HG03095 (cell line): ENCODE results near the gene NOP9.
"Not testable (repeated sequence)": the region's sequence is repeated elsewhere in the genome, so short reads cannot be mapped to it uniquely, and the experiment has no call there.

Experiments used
- ATAC-seq: cut with Tn5 transposase; IDR thresholded peaks from one replicate; pipeline ENCODE4 v1.9.1; 2021; ENCODE audit warnings: moderate library complexity; ENCODE audit not compliant: unreplicated experiment

The NOP9 gene

GRCh38 chr14:24327303-24327702 is 27.7 kb downstream of the NOP9 start:
- no peak for ATAC-seq

DNA sequence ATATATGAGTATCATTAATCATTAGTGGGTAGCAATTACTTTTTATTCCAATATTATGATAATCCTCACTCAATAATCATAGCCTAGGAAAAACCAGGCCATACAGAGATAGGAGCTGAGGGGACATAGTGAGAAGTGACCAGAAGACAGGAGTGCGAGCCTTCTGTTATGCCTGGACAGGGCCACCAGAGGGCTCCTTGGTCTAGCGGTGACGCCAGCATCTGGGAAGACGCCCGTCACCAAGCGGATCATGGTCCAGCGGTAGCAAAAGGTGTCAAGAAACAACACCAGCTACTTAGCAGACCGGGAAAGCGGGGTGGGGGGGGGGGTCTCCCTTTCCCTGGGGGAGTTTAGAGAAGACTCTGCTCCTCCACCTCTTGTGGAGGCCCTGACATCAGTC is 28.3 kb downstream of the NOP9 start:
- ATAC-seq = not testable (repeated sequence)

DNA sequence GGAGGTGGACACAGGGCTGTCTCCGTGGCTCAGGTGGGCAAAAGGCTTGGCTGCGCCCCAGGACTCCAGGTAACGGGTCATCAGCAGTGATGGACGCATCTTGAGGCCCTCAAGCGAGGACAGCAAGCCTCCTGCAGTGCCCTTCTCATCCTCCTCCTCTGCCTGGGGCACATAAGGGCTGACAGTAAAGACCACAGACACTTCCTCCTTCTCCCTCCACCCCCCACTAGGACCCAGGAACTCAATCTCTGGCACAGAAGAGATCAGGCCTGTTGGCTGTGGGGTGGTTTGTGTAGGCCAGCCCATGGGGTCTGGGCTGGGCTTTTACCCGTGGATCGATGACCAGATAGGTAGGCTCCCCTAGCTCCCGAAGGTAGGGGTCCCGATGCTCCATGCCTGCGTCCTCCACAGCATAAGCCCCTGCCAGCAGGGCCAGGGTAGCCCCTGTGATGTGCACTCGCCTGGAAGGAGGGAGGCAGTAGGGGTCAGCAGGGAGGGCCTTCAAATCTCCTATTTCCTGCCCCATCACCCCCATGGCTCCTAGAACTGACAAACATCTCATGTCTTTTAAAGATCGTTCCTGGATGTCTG is 29.5 kb downstream of the NOP9 start:
- ATAC-seq = no peak

DNA sequence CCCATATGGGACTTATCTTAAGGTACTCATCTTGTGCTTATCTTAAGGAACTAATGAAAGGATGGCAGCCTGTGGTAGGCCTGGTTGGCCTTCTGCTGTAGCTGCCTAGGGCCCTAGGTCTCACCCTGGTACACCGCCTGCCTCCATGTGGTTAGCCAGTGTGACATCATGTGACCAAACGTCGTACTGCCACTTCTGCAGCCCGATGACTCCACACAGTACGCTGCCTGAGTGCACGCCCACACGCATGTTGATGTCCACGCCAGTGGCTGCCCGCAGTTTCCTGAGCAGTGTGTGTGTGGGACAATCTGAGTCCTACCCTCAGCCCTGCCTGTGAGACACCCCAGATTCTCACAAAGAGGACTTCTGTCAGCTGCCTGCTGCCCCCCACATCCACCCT is 30.1 kb downstream of the NOP9 start:
- no peak for ATAC-seq

DNA sequence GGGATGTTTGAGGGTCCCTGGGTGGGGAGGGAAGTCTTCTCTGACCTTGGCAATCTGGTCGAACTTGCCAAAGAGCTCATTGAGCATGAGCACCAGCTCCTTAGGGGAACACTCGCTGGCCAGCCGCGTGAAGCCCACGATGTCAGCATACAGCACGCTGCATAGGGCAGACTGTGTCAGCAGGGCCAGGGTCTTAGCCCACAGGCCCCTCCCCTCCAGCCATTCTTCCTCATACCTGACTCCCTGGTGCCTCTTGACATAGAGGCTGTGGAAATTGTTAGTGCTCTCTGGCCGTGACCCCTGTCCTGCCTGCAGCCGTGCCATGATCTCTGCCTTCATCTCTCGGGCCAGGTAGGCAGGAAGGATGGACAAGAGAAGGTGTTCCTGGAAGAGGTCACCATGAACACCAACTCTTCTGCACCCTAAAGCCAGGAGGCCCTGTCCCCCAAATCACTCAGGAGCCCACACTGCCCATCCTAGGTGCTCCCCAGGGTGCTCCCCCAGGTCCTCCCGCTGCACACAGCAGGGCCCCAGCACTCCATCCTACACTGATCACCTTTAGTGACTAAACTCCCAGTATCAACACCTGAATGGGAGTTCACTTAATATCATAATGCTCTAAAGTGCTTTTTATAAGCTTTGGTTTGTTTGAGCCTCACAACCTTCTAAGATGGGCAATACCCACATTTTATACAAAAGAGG is 31.5 kb downstream of the NOP9 start:
- no peak for ATAC-seq

- ATAC-seq = no peak
Observed at GRCh38 chr14:24331731-24332267, 32.1 kb downstream of the NOP9 start.

- peak; percentile 77 for ATAC-seq
Observed at GRCh38 chr14:24332268-24332993, 32.8 kb downstream of the NOP9 start.

DNA sequence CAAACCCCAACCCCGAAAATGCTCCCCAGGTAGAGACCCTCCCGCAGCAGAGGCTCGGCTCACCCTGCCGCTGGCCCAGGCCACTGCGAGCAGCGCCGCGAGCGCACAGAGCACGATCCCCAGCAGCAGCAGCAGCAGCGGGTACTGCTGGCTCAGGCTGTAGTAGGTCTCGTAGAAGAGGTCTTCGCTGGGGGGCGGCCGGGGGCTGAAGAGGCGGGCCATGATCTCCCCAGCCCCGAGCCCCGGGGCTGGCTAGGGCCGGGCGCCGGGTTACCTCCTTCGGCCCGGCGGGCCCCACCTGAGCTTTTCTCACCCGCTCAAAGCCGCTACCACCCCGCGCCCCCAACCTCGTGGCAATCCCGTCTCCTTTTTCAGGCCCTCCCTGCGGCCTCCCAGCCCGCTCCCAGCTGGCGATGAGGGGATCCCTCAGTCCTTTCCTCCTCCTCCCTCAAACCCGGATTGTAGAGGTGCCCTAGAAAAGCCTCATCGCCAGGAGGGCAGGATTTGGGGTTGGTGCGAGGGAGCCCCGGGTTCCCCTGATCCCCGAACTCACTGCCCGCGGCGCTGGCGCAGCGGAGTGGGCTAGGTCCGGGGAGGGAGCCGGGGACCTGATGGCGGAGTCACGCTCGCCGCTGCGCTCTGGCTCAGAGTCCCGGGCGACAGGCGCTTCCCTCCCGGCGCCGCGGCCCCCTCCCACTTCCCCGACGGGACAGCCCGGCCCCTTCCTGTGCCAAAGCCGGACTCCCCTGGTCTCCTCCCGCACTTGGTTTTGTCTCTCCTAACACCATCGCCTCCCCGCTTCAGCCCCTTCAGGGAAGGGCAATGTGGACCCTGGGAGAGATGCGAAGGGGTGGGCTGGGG is 35.0 kb downstream of the NOP9 start, which contains the start of gene ADCY4:
Gene ADCY4 (minus strand): TSS at position 641 of the 861 bp plus-strand sequence. CDS start 419 bp downstream, at position 222.
- no peak for ATAC-seq

GRCh38 chr14:24335461-24336171 is 36.0 kb downstream of the NOP9 start:
- no peak for ATAC-seq

GRCh38 chr14:24337144-24337823 is 37.6 kb downstream of the NOP9 start:
- ATAC-seq = no peak

- ATAC-seq = no peak
Observed at GRCh38 chr14:24337824-24338175, 38.1 kb downstream of the NOP9 start.

GRCh38 chr14:24338843-24339242 is 39.2 kb downstream of the NOP9 start:
- ATAC-seq = no peak

- ATAC-seq = peak; percentile 82
Observed at GRCh38 chr14:24339284-24340151, 39.9 kb downstream of the NOP9 start, which contains the start of gene RIPK3. Gene RIPK3, minus strand, starts transcription at chr14:24339991. Its CDS starts 165 bp downstream, at chr14:24339826.

- no peak for ATAC-seq
Observed at GRCh38 chr14:24340606-24341005, 41.0 kb downstream of the NOP9 start.

DNA sequence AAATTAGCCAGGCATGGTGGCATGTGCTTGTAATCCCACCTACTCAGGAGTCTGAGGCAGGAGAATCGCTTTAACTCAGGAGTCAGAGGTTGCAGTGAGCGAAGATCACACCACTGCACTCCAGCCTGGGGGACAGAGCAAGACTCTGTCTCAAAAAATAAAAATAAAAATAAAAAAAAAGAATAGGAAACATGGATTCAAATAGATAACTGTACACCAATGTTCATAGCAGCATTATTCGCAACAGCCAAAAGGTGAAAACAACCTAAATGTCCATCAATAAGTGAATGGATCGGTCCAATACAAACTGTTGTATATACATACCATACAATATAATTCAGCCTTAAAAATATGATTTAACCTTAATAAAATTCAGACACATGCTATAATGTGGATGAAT is 43.2 kb downstream of the NOP9 start:
- ATAC-seq = no peak

DNA sequence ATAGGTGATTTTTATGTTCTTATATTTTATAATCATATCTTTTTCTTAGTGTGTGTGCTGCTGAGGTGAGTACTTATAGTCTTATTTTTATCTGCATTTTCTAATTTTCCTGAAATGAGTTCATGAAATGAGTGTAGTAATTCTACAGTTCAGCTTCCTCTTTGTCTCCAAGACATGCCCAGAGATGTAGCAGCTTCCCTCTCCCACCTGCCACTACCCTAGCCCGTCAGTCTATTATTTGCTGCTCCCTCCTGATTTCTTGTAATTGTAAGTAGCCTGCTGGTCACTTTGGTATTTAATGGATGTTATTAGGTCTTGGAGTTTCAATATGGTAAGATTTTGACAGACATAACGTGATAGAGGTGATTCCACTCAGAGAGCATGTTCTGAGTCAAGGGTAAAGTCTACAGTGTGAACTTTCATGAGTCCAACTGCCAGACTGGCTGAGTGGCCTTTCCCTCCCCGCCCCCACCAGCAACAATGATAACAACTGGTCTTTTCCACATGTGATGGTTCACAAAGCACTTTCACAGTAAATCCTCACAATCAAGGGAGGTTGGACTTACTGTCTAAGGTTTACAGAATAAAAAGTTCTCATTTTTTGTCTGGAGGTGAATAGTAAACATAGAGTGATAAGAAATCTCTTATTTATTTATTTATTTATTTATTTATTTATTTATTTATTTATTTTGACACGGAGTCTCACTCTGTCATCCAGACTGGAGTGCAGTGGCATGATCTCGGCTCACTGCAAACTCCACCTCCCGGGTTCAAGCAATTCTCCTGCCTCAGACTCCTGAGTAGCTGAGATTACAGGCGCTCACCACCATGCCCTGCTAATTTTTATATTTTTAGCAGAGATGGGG is 44.4 kb downstream of the NOP9 start:
- no peak for ATAC-seq

- ATAC-seq = no peak
Observed at GRCh38 chr14:24347134-24347533, 47.5 kb downstream of the NOP9 start.

- ATAC-seq = no peak
Observed at GRCh38 chr14:24348186-24348585, 48.5 kb downstream of the NOP9 start.
